Esophagus squamous epithelium (tissue), 5 donors: ENCODE data around the gene RABGAP1L. TPM values are rescaled to one million over a fixed set of nuclear protein-coding genes. Genes with fewer than 3 reads are reported as not detected.

Source experiments
- DNase-seq: peaks from one replicate; lab custom pipeline; 2025; lab: John Stamatoyannopoulos, UW
- H3K27ac ChIP-seq, 4 donors: fragments of 200-600 bp; sonication (generic); one replicate each; pipeline ENCODE4 v1.5.1; 2016 to 2019; ENCODE audit warnings: mild to moderate bottlenecking in 1 of 4
- H3K27me3 ChIP-seq, 4 donors: fragments of 200-600 bp; sonication (generic); 1 replicate in 3 of 4; 2 replicates in 1 of 4; pipeline versions ENCODE4 v1.5.1 to v1.6.0; 2017 to 2021; ENCODE audit warnings: antibody characterized with exemption in 1 of 4
- H3K36me3 ChIP-seq, 3 donors: fragments of 200-600 bp; sonication (generic); one replicate each; pipeline ENCODE4 v1.5.1; 2016 to 2019
- H3K4me1 ChIP-seq, 3 donors: fragments of 200-600 bp; sonication (generic); one replicate each; pipeline ENCODE4 v1.5.1; 2017 to 2019
- H3K4me3 ChIP-seq, 4 donors: fragments of 200-600 bp; sonication (generic); 1 replicate in 3 of 4; 2 replicates in 1 of 4; pipeline ENCODE4 v1.5.1; 2016 to 2019; ENCODE audit warnings: mild to moderate bottlenecking in 2 of 4, moderate library complexity in 1 of 4
- H3K9me3 ChIP-seq, 3 donors: fragments of 200-600 bp; sonication (generic); one replicate each; pipeline ENCODE4 v1.5.1; 2016 to 2019
- POLR2A ChIP-seq, 4 donors: fragments of 450-650 bp; IDR thresholded peaks; one replicate each; pipeline ENCODE4 v1.6.1; 2017; ENCODE audit warnings: antibody characterized with exemption in 4 of 4, mild to moderate bottlenecking in 4 of 4, moderate library complexity in 3 of 4
- WGBS, 2 donors: methylation state at CpG; one replicate each; pipeline ENCODE4 v1.1.5; 2018; 5-methylcytosine and 5-hydroxymethylcytosine counted together
- intact Hi-C: fragments of 100-400 bp; cut with DNase I; formaldehyde crosslinking; loops from one replicate; pipeline ENCODE4 v1.15.0; 2022
- total RNA-seq, 4 donors: library from RNA; depleted of rRNA; stranded (reverse); fragments of >200 nt; gene quantifications; one replicate each; pipeline ENCODE4 v1.1.0, GENCODE V29; 2016
- TF ChIP-seq, protein P1 (sequence below), 6 experiments: fragments of 450-650 bp in 4 of 6; fragments of 200-600 bp in 2 of 6; sonication (generic) in 2 of 6; IDR thresholded peaks; one replicate each; pipeline ENCODE4 v1.5.1; 2016 to 2019; ENCODE audit warnings: antibody characterized with exemption in 6 of 6, mild to moderate bottlenecking in 4 of 6, moderate library complexity in 4 of 6
- donor health status: DM: yes; HTN: yes; CAD: no.

RABGAP1L gene
- total RNA-seq, 4 donors from 2014 or later = 35.7 to 45.6 (median 41.0) TPM

DNA sequence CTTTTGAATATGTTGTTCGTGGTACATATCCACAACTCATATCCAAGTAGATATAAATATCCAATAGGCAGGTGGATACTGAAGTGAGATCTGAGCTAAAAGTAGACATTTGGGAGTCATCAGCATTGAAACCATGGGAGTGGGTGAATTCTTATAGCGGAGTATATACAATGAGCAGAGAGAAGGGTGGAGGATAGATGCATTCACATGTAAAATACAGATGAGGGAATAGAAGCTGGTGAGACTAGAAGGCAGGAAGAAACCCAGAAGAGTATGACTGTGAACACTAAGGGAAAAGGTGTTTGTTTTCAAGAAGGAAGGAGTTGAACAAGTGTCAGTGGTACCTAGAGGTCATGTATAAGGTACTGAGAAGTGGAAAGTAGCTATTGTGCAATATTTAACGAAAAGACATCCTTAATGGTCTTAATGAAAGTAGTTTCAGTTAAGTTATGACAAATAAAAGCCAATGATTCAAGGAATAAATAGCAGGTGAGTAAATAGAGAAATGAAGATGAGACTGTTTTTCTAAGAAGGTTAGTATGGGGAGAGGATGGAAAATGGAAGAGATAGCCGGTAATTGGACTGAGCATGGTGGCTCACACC, 658.8 kb downstream of the RABGAP1L start:
- WGBS, 2 donors = 69 to 70% methylated on average over 4 of the region's 4 CpGs
- intact Hi-C loops = no loop called here

DNA sequence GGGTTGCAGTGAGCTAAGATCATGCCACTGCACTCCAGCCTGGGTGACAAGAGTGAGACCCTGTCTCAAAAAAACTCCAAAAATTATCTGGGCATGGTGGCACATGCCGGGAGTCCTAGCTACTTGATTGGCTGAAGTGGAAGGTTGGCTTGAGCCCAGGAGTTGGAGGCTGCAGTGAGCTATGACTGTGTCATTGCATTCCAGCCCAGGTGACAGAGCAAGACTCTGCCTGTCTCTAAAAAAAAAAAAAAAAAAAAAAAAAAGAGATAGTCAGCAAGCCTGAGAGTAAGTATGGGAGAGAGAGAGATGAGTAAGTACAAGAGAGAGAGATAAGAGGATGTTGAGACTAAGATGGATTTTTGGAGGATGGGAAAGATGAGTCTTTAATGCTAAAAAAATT, 659.6 kb downstream of the RABGAP1L start:
- intact Hi-C loops = no loop called here
- TF ChIP-seq, protein P1, sequence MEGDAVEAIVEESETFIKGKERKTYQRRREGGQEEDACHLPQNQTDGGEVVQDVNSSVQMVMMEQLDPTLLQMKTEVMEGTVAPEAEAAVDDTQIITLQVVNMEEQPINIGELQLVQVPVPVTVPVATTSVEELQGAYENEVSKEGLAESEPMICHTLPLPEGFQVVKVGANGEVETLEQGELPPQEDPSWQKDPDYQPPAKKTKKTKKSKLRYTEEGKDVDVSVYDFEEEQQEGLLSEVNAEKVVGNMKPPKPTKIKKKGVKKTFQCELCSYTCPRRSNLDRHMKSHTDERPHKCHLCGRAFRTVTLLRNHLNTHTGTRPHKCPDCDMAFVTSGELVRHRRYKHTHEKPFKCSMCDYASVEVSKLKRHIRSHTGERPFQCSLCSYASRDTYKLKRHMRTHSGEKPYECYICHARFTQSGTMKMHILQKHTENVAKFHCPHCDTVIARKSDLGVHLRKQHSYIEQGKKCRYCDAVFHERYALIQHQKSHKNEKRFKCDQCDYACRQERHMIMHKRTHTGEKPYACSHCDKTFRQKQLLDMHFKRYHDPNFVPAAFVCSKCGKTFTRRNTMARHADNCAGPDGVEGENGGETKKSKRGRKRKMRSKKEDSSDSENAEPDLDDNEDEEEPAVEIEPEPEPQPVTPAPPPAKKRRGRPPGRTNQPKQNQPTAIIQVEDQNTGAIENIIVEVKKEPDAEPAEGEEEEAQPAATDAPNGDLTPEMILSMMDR (IDR thresholded peaks at IDR 0.05) = no peak
- no peak for TF ChIP-seq POLR2A (IDR thresholded peaks at IDR 0.05)
- H3K36me3 ChIP-seq = no peaks in the 10 kb centered on the region
- no peaks in the 10 kb centered on the region for H3K27me3 ChIP-seq
- WGBS, 2 donors = 40 to 67% methylated on average over 1 of the region's 1 CpG
- peaks cover 0 to 7% (median 0%) of the 10 kb centered on the region in 3 donors for H3K4me1 ChIP-seq
- no peak overlapping the region for H3K27ac ChIP-seq
- no peak for DNase-seq
- no peaks in the 10 kb centered on the region for H3K9me3 ChIP-seq
- H3K4me3 ChIP-seq = no peak overlapping the region

More for the DNA sequence above, 658.8 kb downstream of the RABGAP1L start:
- Histone ChIP-seq H3K27me3 (no peaks in the 10 kb centered on the region), H3K4me1 (peaks cover 0 to 7% (median 0%) of the 10 kb centered on the region in 3 donors), H3K9me3 (no peaks in the 10 kb centered on the region), H3K27ac (no peak overlapping the region), H3K4me3 (no peak overlapping the region), H3K36me3 (no peaks in the 10 kb centered on the region)
- TF ChIP-seq POLR2A (IDR thresholded peaks at IDR 0.05) = no peak
- TF ChIP-seq, protein P1 (IDR thresholded peaks at IDR 0.05) = no peak
- DNase-seq = no peak

DNA sequence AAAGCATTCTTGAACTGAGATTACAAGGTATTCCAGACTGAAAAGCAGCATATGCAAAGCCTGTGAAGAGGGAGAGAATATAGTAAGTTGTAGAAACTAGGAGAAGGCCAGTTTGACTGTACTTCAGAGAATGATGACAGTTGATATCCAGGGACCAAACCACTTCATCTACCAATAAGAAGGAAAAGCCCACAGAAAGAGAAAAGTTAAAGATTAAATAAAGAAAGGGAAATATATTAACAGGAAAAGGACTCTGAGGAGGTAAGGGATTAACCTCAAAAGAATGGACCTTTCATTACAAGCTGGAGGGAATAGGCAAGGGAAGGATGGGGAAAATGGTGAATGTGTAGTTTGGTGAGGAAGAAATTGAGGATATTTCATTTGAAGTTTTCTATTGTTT, 660.3 kb downstream of the RABGAP1L start:
- H3K27me3 ChIP-seq = no peaks in the 10 kb centered on the region
- no peaks in the 10 kb centered on the region for H3K9me3 ChIP-seq
- no peak for DNase-seq
- no peak overlapping the region for H3K4me3 ChIP-seq
- H3K36me3 ChIP-seq = no peaks in the 10 kb centered on the region
- peaks cover 0 to 7% (median 0%) of the 10 kb centered on the region in 3 donors for H3K4me1 ChIP-seq
- H3K27ac ChIP-seq = no peak overlapping the region
- no peak for TF ChIP-seq POLR2A (IDR thresholded peaks at IDR 0.05)
- TF ChIP-seq, protein P1 (IDR thresholded peaks at IDR 0.05) = no peak
- intact Hi-C loops = no loop called here

DNA sequence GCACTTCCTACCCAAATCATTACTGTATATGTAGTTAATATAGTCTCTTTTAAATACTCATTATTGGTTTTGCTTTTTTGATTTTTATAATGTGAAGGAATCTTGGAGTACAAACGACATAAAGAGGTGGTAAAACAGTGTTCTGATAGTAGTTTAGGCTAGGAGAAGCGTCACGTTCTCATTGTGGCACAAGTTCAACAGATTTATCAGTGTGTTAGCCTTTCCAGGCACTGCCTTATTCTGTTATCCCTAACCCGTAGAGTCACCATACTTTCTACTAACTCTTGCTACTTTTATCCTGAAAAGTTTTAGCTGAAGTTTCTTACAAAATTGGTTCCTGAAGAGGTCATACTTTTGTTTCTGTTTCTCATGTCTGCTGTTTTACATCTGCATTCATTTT, 665.8 kb downstream of the RABGAP1L start:
- intact Hi-C loops = no loop called here
- DNase-seq = no peak
- TF ChIP-seq POLR2A (IDR thresholded peaks at IDR 0.05) = no peak
- TF ChIP-seq, protein P1 (IDR thresholded peaks at IDR 0.05) = no peak
- Histone ChIP-seq H3K4me3 (no peak overlapping the region), H3K36me3 (no peaks in the 10 kb centered on the region), H3K4me1 (no peaks in the 10 kb centered on the region), H3K9me3 (no peaks in the 10 kb centered on the region), H3K27me3 (no peaks in the 10 kb centered on the region), H3K27ac (no peak overlapping the region)
- 77 to 82% methylated on average over 4 of the region's 4 CpGs for WGBS, 2 donors

DNA sequence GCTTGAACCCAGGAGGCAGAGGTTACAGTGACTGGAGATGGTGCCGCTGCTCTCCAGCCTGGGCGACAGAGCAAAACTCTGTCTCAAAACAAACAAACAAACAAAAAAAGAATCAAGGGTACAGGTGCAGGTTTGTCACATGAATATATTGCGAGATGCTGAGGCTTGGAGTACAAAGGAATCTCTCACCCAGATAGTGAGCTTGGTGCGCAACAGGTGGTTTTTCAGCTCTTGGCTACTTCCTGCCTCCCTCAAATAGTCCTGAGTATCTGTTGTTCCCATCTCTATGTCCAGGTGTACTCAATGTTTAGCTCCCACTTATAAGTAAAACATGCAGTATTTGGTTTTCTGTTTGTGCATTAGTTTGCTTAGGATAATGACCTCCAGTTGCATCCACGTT, 666.5 kb downstream of the RABGAP1L start:
- intact Hi-C loops = no loop called here
- Histone ChIP-seq H3K36me3 (no peaks in the 10 kb centered on the region), H3K9me3 (no peaks in the 10 kb centered on the region), H3K4me1 (no peaks in the 10 kb centered on the region), H3K27ac (no peak overlapping the region), H3K4me3 (no peak overlapping the region), H3K27me3 (no peaks in the 10 kb centered on the region)
- no peak for DNase-seq
- TF ChIP-seq, protein P1 (IDR thresholded peaks at IDR 0.05) = no peak
- no peak for TF ChIP-seq POLR2A (IDR thresholded peaks at IDR 0.05)
- 89 to 96% methylated on average over 5 of the region's 5 CpGs for whole genome bisulfite sequencing, 2 donors
